Measurements from ENCODE around the gene RXRA. TPM values are rescaled to one million over a fixed set of nuclear protein-coding genes. Genes with fewer than 3 reads are reported as not detected.
"Not testable (repeated sequence)": the region's sequence is repeated elsewhere in the genome, so short reads cannot be mapped to it uniquely, and the experiment has no call there.

The RXRA gene
- total RNA-seq, 1 experiment from 2014 or later, result 29.9 TPM

DNA sequence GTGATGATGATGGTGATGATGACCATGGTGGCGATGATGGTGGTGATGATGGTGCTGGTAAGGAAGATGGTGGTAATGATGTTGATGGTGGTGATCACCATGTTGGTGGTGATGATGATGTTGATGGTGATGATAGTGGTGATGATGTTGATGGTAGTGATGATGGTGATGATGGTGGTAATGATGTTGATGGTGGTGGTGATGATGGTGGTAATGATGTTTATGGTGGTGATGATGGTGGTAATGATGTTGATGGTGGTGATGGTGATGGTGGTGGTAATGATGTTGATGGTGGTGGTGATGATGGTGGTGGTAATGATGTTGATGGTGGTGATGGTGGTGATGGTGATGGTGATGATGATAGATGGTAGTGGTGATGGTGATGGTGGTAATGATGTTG, 20.7 kb upstream of the RXRA start:
- H3K36me3 Mint-ChIP-seq (ENCODE audit: insufficient read depth in 1 of 3, low read depth in 3 of 3), result no peaks in the 10 kb centered on the region
- Histone ChIP-seq H3K14ac (ENCODE audit: insufficient read depth, low read length) (no peak overlapping the region), H4K91ac (ENCODE audit: insufficient read length, low read depth, low read length) (no peak overlapping the region), H3K9ac (ENCODE audit: extremely low read depth, insufficient read length, low read length) (no peak overlapping the region), H3K27ac (ENCODE audit: insufficient read length, low read depth, low read length) (no peak overlapping the region), H3K79me1 (ENCODE audit: insufficient read depth, low read depth, low read length, poor library complexity, severe bottlenecking) (no peaks in the 10 kb centered on the region), H2BK12ac (ENCODE audit: insufficient read length, low read depth, low read length) (no peak overlapping the region), H3K27me3 (ENCODE audit: insufficient read depth, low read length) (no peaks in the 10 kb centered on the region), H2AFZ (ENCODE audit: low read length) (no peak overlapping the region), H3T11ph (ENCODE audit: low read length) (no peak overlapping the region), H3K18ac (ENCODE audit: insufficient read length, low read depth, low read length) (no peak overlapping the region), H3K23ac (ENCODE audit: insufficient read length, low read depth, low read length) (no peak overlapping the region), H2BK5ac (ENCODE audit: insufficient read length, low read length) (no peak overlapping the region), H4K8ac (replicated peaks; ENCODE audit: insufficient read length, low read depth, low read length) (no peak overlapping the region), H3K56ac (ENCODE audit: insufficient read length, low read depth, low read length) (no peak overlapping the region), H2BK20ac (ENCODE audit: low read depth, low read length, poor library complexity, severe bottlenecking) (no peak overlapping the region), H3K4ac (ENCODE audit: low read depth, low read length) (no peak overlapping the region), H3K79me2 (ENCODE audit: insufficient read depth, low read length) (no peaks in the 10 kb centered on the region), H4K5ac (ENCODE audit: insufficient read length, low read depth, low read length) (no peak overlapping the region), H2BK120ac (ENCODE audit: low read depth, low read length, poor library complexity, severe bottlenecking) (no peak overlapping the region), H2AK5ac (ENCODE audit: insufficient read length, low read length) (no peak overlapping the region), H3K23me2 (ENCODE audit: insufficient read length, low read depth, low read length, poor library complexity, severe bottlenecking) (no peaks in the 10 kb centered on the region), H2BK15ac (ENCODE audit: low read depth, low read length) (no peak overlapping the region), H3K9me3 (ENCODE audit: control insufficient read depth, low read depth, low read length) (no peaks in the 10 kb centered on the region), H3K4me2 (ENCODE audit: insufficient read depth, insufficient read length, low read length) (no peak overlapping the region), H3K4me1 (ENCODE audit: insufficient read depth, low read length) (no peaks in the 10 kb centered on the region), H4K20me1 (ENCODE audit: control insufficient read depth, insufficient read depth, insufficient read length) (no peaks in the 10 kb centered on the region)
- no peak overlapping the region for H3K4me3 Mint-ChIP-seq
- DNase-seq, result no peak
- TF ChIP-seq, protein P1, sequence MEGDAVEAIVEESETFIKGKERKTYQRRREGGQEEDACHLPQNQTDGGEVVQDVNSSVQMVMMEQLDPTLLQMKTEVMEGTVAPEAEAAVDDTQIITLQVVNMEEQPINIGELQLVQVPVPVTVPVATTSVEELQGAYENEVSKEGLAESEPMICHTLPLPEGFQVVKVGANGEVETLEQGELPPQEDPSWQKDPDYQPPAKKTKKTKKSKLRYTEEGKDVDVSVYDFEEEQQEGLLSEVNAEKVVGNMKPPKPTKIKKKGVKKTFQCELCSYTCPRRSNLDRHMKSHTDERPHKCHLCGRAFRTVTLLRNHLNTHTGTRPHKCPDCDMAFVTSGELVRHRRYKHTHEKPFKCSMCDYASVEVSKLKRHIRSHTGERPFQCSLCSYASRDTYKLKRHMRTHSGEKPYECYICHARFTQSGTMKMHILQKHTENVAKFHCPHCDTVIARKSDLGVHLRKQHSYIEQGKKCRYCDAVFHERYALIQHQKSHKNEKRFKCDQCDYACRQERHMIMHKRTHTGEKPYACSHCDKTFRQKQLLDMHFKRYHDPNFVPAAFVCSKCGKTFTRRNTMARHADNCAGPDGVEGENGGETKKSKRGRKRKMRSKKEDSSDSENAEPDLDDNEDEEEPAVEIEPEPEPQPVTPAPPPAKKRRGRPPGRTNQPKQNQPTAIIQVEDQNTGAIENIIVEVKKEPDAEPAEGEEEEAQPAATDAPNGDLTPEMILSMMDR (conservative IDR thresholded peaks at IDR 0.05), result no peak
- WGBS (ENCODE audit: extremely low coverage, insufficient read length, low lambda C conversion rate), result no CpG with 5 or more reads among the region's 1 CpG
- H3K9me3 Mint-ChIP-seq, result peaks cover 0 to 3% of the 10 kb centered on the region in 2 experiments; a peak in 1 of 5 replicates
- H3K27ac Mint-ChIP-seq, result no peak overlapping the region
- H3K27me3 Mint-ChIP-seq (ENCODE audit: low read depth), result peaks cover 4% of the 10 kb centered on the region
- H3K4me1 Mint-ChIP-seq, result no peaks in the 10 kb centered on the region

DNA sequence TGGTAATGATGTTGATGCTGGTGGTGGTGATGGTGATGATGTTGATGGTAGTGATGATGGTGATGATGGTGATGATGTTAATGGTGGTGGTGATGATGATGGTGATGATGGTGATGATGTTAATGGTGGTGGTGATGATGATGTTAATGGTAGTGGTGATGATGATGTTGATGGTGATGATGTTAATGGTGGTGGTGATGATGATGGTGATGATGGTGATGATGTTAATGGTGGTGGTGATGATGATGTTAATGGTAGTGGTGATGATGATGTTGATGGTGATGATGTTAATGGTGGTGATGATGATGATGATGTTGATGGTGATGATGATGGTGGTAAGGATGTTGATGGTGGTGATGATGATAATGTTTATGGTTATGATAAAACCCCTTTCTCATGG, 20.2 kb upstream of the RXRA start:
- not testable (repeated sequence) for H3K23me2 ChIP-seq (ENCODE audit: insufficient read length, low read depth, low read length, poor library complexity, severe bottlenecking); H3K36me3 Mint-ChIP-seq (ENCODE audit: insufficient read depth in 1 of 3, low read depth in 3 of 3); H3K27ac Mint-ChIP-seq; H3K4me1 ChIP-seq (ENCODE audit: insufficient read depth, low read length); H2BK12ac ChIP-seq (ENCODE audit: insufficient read length, low read depth, low read length); H3T11ph ChIP-seq (ENCODE audit: low read length); H4K20me1 ChIP-seq (ENCODE audit: control insufficient read depth, insufficient read depth, insufficient read length); H3K18ac ChIP-seq (ENCODE audit: insufficient read length, low read depth, low read length); H2BK5ac ChIP-seq (ENCODE audit: insufficient read length, low read length); H3K9me3 ChIP-seq (ENCODE audit: control insufficient read depth, low read depth, low read length); H4K8ac ChIP-seq (replicated peaks; ENCODE audit: insufficient read length, low read depth, low read length); H3K23ac ChIP-seq (ENCODE audit: insufficient read length, low read depth, low read length); H3K27me3 Mint-ChIP-seq (ENCODE audit: low read depth); H3K4me2 ChIP-seq (ENCODE audit: insufficient read depth, insufficient read length, low read length); H3K4me1 Mint-ChIP-seq; H4K91ac ChIP-seq (ENCODE audit: insufficient read length, low read depth, low read length); H3K14ac ChIP-seq (ENCODE audit: insufficient read depth, low read length); DNase-seq; H3K79me2 ChIP-seq (ENCODE audit: insufficient read depth, low read length); H3K56ac ChIP-seq (ENCODE audit: insufficient read length, low read depth, low read length); H2BK20ac ChIP-seq (ENCODE audit: low read depth, low read length, poor library complexity, severe bottlenecking); H2AFZ ChIP-seq (ENCODE audit: low read length); H3K4ac ChIP-seq (ENCODE audit: low read depth, low read length); H3K27ac ChIP-seq (ENCODE audit: insufficient read length, low read depth, low read length); H2BK15ac ChIP-seq (ENCODE audit: low read depth, low read length); H2AK5ac ChIP-seq (ENCODE audit: insufficient read length, low read length); H2BK120ac ChIP-seq (ENCODE audit: low read depth, low read length, poor library complexity, severe bottlenecking); H4K5ac ChIP-seq (ENCODE audit: insufficient read length, low read depth, low read length); H3K79me1 ChIP-seq (ENCODE audit: insufficient read depth, low read depth, low read length, poor library complexity, severe bottlenecking); H3K4me3 Mint-ChIP-seq; H3K9ac ChIP-seq (ENCODE audit: extremely low read depth, insufficient read length, low read length); H3K27me3 ChIP-seq (ENCODE audit: insufficient read depth, low read length); H3K9me3 Mint-ChIP-seq
